WERI-Rb-1 (cell line): ENCODE results near the gene METRN.

Experiments used
- DNase-seq: peaks from one replicate; pipeline ENCODE4 v3.0.0-alpha.2; 2020
- H3K27ac ChIP-seq: fragments of 250-450 bp; sonication (Bioruptor Pico); 2 replicates; pipeline ENCODE4 v1.5.1; 2020; ENCODE audit warnings: mild to moderate bottlenecking, moderate library complexity
- H3K27me3 ChIP-seq: fragments of 250-450 bp; sonication (Bioruptor Pico); 2 replicates; pipeline ENCODE4 v1.5.1; 2021; ENCODE audit warnings: mild to moderate bottlenecking, low read depth, moderate library complexity; ENCODE audit not compliant: insufficient read depth, severe bottlenecking
- H3K36me3 ChIP-seq: fragments of 250-450 bp; sonication (Bioruptor Pico); 2 replicates; pipeline ENCODE4 v1.5.1; 2020; ENCODE audit warnings: mild to moderate bottlenecking, moderate library complexity
- H3K4me3 ChIP-seq: 2 replicates; pipeline ENCODE4 v1.5.1; 2011; ENCODE audit warnings: low read depth, mild to moderate bottlenecking, control low read depth, low read length
- H3K9me3 ChIP-seq: fragments of 250-450 bp; sonication (Bioruptor Pico); 2 replicates; pipeline ENCODE4 v1.5.1; 2021; ENCODE audit warnings: mild to moderate bottlenecking, moderate library complexity; ENCODE audit not compliant: severe bottlenecking
- CTCF ChIP-seq: IDR thresholded peaks from 2 replicates; pipeline ENCODE4 v1.5.1; 2011; ENCODE audit warnings: low read depth, mild to moderate bottlenecking, control low read depth, inconsistent platforms, low read length

The METRN gene

GRCh38 chr16:683396-684070 is 31.4 kb upstream of the METRN start:
- Histone ChIP-seq H3K27ac (peak overlapping the region; percentile 88), H3K9me3 (no peaks in the 10 kb centered on the region), H3K27me3 (no peaks in the 10 kb centered on the region), H3K36me3 (peaks cover 61% of the 10 kb centered on the region), H3K4me3 (peak overlapping the region; percentile 61)
- DNase-seq, result no peak
- no peak for TF ChIP-seq CTCF

- H3K27ac ChIP-seq, result peak within 1 kb of the TSS; percentile 88
- peak; percentile 97 for DNase-seq
- no peaks in the 10 kb centered on the region for H3K9me3 ChIP-seq
- no peaks in the 10 kb centered on the region for H3K27me3 ChIP-seq
- H3K4me3 ChIP-seq, result peak within 1 kb of the TSS; percentile 61
- peaks cover 64% of the 10 kb centered on the region for H3K36me3 ChIP-seq
- no peak for TF ChIP-seq CTCF
Measured at GRCh38 chr16:684071-684794, 30.7 kb upstream of the METRN start, which contains the start of gene JMJD8. Gene JMJD8 (minus strand): TSS chr16:684334. CDS start chr16:684319, 15 bp downstream.

GRCh38 chr16:684961-685696 is 29.8 kb upstream of the METRN start:
- Histone ChIP-seq H3K4me3 (no peak overlapping the region), H3K36me3 (peaks cover 64% of the 10 kb centered on the region), H3K27me3 (no peaks in the 10 kb centered on the region), H3K9me3 (no peaks in the 10 kb centered on the region), H3K27ac (peak overlapping the region; percentile 88)
- no peak for DNase-seq
- TF ChIP-seq CTCF, result no peak

GRCh38 chr16:685967-686366 is 29.0 kb upstream of the METRN start:
- TF ChIP-seq CTCF, result peak; percentile 90
- no peak overlapping the region for H3K4me3 ChIP-seq
- peak; percentile 75 for DNase-seq
- H3K36me3 ChIP-seq, result peaks cover 64% of the 10 kb centered on the region
- no peaks in the 10 kb centered on the region for H3K9me3 ChIP-seq
- H3K27ac ChIP-seq, result no peak overlapping the region
- no peaks in the 10 kb centered on the region for H3K27me3 ChIP-seq

- Histone ChIP-seq H3K36me3 (peaks cover 57% of the 10 kb centered on the region), H3K27me3 (no peaks in the 10 kb centered on the region), H3K4me3 (no peak overlapping the region), H3K27ac (no peak overlapping the region), H3K9me3 (no peaks in the 10 kb centered on the region)
- DNase-seq, result no peak
- TF ChIP-seq CTCF, result no peak
Measured at GRCh38 chr16:686459-687260, 28.3 kb upstream of the METRN start.
